Left colon (tissue), 2 donors: ENCODE measurements around the gene TCIRG1. TPM values are rescaled to one million over a fixed set of nuclear protein-coding genes. Genes with fewer than 3 reads are reported as not detected.
A peak's percentile ranks its signal among the peaks of the same experiment; 100 is the strongest.
"Not testable (repeated sequence)": the region's sequence is repeated elsewhere in the genome, so short reads cannot be mapped to it uniquely, and the experiment has no call there.

Source experiments
- ATAC-seq: fragments of 200-7000 bp; cut with Tn5 transposase; one replicate; pipeline ENCODE4 v1.9.1; 2020; ENCODE audit warnings: mild to moderate bottlenecking, moderate library complexity
- DNase-seq, 2 donors: peaks; one replicate each; pipeline ENCODE4 v3.0.0-alpha.2; 2020
- intact Hi-C, 2 donors: fragments of 100-400 bp; cut with DNase I in 1 of 2; cut with micrococcal nuclease in 1 of 2; formaldehyde crosslinking; loops; one replicate each; pipeline versions ENCODE4 v1.11.2 to v1.14.0; 2022; cut with DNase I, micrococcal nuclease
- total RNA-seq, 2 donors: library from RNA; stranded (reverse); fragmentation: NEBNext Ultra II Directional; extraction: Animal tissue kit (Norgen Biotek cat#: 25700); gene quantifications; one replicate each; pipeline ENCODE4 v1.2.1, GENCODE V29; 2021
- donor health status: DM: no; HTN: no; CAD: no.
- donor health status: DM: yes; HTN: yes; CAD: no.

Gene TCIRG1
- total RNA-seq, 2 donors from 2014 or later: 140 to 156 TPM

DNA sequence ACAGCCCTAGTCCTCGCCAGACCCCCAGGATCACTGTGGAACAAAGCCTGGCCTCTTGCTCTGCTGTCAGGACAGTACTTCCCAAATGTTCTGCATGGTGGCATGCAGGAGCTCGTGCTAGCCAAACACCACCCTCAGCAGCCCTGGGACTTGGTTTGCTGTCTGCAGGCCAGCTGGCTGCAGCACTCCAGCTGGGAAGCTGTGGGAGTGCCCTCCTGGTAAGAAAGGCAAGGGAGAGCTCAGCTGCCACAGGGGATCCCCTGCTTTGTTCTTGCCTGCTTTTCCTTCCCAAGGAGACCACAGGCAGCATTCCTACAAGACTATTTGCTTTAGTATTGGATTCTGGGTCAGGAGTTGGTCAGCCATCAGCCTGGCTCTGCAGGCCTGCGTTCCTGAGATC lies 27.9 kb downstream of the TCIRG1 start:
- DNase-seq (no peak), ATAC-seq (no peak)
- intact Hi-C loops: no loop called here

DNA sequence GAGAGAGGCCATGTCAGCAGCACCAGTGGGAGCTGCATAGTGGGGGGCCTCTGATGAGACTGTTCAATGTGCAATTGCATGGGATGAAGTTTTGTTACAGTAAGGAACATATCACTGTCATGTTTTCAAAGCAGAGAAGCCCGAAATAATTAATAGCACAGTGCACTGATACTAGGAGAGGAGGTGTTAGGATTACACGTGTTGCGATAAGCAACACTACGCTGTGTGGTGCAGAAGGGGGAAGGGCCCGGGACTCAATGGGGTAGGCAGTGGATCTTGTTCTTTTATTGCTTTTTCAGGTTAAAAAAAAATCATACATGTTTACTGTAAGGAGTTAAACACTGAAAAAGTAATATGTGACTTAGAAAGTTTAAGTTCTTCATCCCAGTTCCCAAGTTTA lies 29.2 kb downstream of the TCIRG1 start:
- ATAC-seq: no peak
- intact Hi-C loops: no loop called here

DNA sequence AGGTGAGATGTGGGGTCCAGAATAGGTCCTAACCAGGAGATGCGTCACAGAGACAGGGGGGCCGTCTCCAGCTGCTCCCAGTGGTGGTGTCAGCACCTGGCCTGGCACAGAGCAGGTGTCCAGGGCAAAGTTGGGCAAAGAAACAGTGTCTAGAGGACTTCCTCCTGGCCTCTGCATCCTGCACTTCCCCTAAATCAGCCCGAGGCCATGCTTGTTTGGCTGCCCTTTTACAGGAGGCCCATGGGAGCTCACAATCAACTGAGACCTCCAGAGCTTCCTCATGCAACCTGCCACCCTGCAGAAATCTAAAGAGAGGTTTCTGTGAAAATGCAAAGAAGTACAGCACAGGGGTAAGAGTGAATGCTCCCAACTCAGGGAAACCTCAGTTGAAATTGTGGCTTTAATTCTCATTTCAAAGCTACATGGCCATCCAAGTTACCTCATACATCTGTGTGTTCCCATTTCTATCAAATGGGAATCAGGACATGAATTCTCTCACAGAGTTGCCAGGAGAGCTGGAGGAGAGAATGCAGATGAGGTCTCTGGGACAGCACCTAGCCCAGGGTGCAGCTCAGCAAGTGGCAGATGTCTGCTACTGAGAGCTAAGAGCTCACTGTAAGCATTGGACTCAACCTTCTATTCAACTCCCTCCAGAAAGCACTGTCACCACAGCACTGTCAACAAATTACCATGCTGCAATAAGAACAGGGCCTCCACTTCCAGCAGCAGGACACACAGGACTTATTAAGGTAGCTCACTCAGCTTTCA lies 32.6 kb downstream of the TCIRG1 start:
- intact Hi-C loops: loop anchor here in 1 of 2 donors (10.0 kb wide), 1 partner anchor 133 kb away; no protein-coding TSS in a partner anchor
- no peak for ATAC-seq
- no peak for DNase-seq

More for the DNA sequence above, 29.2 kb downstream of the TCIRG1 start:
- no peak for DNase-seq

DNA sequence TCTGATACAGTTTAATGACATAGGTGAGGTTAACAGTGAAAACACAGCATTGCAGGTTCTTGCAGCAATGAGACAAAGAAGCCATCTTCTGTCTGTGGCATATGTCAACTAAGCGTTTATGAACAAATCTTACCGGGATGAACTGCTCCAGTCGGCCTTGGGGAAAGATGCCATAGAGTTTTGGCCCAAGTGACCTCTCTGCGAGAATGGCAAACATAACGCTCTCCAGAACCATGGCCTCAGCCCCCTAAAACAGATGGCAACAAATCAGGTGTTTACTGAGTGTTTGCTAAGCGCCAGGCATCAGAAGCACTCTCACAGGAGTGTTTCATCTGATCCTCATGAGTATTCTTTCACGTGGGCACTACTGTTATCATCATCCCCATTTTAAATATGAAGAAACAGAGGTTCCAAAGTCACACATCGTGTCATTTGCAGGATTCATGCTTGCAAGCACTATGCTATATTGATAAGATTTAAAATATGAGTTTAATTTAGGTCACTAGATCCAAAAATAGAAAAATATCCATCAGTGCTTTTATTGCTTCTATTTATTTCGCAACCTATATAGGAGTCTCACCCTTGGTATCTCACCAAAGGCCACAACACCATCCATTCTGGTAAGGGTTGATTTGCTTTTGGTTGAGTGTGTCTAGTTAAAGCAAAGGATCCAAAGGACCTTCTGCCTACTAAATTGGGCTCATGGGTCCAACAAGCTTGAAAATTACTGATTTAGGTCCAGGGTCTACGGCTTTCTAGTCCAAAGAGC lies 35.9 kb downstream of the TCIRG1 start:
- DNase-seq: no peak
- no peak for ATAC-seq
- intact Hi-C loops: loop anchor here in 1 of 2 donors (10.0 kb wide), 1 partner anchor 130 kb away; no protein-coding TSS in a partner anchor

DNA sequence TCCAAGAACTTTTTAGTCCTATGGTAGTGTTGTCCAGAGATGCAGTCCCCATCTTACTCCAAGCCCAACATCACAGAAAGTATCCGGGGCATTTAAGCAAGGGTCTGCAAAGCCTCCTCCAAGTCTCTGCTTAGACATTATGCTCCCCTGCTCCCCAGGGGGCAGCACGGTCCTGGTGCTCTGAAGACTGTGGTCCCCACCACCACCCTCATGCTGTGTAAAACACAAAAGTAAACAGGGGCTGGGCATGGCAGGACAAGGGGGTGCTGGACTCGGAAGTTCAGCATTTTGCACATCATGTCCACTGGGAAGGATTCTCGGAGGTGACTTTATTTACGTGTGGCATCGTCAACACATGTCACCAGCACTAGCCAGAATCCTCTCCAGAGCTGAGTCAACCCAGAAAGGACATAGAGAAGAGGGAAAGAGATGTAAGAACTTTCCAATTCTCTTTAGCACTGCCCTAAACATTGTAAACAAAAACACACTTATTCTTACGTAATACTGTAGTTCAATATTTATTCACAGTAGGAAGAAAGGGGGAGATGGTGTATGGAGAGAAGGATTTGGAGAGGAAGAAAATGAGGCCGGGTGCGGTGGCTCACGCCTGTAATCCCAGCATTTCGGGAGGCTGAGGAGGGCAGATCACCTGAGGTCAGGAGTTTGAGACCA lies 37.7 kb downstream of the TCIRG1 start:
- intact Hi-C loops: loop anchor here in 1 of 2 donors (10.0 kb wide), 1 partner anchor 128 kb away; no protein-coding TSS in a partner anchor
- peak in 1 of 2 donors; percentile 23 for DNase-seq
- ATAC-seq: peak; percentile 62

DNA sequence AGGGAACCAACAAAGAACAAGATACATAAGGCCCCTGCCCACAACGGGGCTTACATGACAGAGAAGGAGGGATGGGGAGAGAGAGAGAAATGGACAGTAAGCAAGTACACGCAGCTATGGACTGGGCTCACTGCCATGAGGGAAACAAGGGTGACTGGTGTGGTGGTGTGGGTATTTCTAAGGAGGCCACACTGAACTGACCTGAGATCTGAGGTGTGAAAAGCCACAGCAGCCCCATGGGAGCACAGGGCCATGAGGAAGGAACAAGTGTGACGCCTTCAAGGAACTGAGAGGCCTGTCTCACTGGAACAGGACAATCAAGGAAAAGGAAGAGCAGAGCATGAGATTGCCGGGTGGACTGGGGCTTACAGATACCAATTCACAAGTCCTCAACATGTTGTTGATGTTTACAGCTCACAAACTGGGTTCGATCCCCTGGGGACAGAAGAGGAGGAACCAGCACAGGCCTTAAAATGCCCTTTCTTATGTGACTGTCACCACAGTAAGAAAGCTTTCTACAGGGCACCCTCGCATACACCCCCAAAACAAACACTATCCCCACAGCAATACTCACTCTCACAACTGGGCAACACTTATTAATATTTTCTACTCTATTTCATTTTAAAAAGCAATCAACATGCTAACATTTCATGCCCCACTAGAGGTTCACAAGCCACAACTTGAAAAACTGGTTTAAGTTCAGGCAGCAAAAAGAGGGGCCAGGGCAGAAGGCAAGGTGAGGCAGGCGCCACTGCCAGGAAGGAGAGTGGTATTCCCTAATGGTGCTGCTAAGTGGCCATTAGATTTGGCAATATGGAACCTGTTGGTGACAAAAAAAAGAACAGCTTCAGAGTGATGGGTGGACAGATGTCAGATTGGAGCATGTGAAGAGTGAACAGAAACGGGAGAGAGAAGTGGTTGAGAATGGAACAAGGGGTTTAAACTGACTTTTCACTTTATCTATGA lies 39.1 kb downstream of the TCIRG1 start:
- intact Hi-C loops: loop anchor here in 1 of 2 donors (10.0 kb wide), 1 partner anchor 127 kb away; no protein-coding TSS in a partner anchor
- DNase-seq: no peak
- peak; percentile 20 for ATAC-seq

DNA sequence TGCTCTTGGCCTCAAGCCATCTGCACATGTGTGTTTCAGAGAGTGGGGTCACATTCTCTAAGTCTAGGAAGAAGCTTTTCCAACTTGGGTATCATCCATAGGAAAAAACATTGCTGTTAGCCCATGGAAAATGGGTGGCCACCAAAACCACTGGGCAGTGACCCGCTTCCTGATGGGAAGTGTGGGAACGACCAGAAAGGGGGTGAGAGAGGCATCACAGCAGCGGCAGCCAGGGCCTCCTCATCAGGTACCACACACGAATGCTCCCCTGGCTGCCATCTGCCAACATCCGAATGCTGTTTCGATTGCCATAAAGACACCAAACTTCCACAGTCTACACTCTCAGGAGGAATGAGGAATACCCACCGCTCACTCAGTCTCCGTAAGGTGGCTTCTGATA lies 42.0 kb downstream of the TCIRG1 start:
- DNase-seq (no peak), ATAC-seq (no peak)
- intact Hi-C loops: no loop called here

DNA sequence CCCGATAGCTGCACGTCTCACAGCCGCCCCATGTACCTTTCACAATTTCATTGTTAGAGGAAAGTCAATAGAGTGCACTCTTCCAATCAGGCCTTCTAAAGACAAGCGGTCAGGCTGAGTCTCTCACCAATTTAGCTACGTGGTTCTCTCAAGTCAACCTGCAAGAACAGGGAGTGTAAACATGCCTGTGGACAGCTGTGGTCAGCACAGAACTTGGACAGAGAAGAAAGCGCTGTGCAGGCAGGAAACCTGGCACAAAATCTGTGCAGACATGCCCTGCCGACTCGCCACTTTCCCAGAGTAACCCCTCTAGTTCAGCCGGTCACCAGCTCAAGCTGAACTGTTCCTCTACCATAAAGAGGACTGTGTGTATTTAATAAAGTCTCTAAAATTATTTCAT lies 42.9 kb downstream of the TCIRG1 start:
- intact Hi-C loops: no loop called here
- ATAC-seq: no peak

DNA sequence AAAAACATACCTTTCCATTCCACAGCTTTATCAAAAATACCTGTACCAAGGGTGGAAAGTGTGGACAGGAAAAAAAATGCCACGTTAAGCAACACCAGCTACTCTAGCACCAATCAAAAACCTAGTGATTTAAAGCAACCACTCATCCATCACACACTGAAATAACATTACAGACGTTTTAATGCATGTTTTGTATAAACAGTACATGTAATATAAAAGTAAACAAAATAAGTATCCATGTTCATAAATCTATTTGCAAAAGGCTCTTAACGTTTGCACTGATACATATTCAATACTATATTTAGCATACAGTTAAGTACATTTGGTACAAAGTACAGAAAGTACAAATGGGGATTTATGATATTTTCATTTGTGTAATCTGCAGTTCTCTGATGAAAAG lies 43.7 kb downstream of the TCIRG1 start:
- intact Hi-C loops: no loop called here
- no peak for ATAC-seq
- DNase-seq: no peak

More for the DNA sequence above, 42.9 kb downstream of the TCIRG1 start:
- DNase-seq: no peak

DNA sequence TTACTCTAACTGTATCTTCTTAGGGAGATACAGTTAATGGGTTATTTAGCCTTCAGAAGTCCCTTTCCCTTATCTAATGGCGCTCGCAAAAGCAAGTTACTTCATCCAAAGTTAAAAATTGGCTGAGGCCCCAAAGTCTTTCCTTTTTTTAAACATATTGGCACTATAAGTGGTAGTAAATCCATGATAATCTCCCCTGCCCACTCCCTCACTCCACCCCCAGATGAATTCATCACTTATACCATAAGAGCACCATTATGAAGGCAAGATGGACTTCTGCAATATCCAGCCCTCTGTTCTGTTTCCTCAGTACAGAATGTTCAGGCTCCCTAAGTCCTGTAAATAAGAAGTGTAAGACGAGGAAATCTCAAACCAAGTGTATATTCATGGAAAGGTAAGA lies 44.7 kb downstream of the TCIRG1 start:
- DNase-seq (no peak), ATAC-seq (no peak)
- intact Hi-C loops: no loop called here

DNA sequence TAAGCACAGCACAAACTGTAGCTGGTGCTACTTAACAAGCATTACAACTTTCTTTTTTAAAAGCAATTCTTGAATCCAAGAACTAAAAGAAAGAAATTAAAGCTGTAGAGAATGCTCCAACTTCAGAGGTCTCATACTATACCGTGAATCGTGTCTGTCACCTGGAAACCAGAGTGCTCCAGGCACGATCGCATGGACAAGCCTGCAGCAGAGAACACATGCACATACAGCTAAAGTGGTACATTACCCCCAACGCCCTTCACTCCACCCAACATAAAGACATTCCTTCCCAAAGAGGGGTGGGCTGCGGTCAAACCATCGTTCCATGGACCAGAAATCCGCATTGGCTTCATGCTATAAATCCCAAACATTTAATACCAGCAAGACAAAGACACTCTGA lies 50.9 kb downstream of the TCIRG1 start:
- ATAC-seq (peak; percentile 44), DNase-seq (no peak)
- intact Hi-C loops: no loop called here

DNA sequence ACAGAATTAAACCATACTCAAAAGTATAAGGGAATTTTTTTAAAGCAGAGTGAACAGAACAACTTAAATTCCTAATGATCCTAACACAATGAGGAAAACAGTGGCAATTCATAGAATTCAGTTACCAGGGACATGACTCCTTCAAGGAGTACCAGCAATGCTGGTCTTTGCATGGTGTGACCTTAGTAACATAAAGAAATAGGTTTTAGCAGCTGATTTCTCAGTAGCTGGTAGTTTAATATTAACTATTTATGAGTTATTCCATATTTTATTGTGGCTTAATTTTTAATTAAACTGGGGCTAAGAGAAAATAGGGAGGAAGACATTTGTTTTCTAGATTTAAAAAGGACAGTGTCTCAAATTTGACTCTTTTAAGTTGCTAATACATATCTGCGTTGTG lies 51.5 kb downstream of the TCIRG1 start:
- DNase-seq (no peak), ATAC-seq (peak; percentile 53)
- intact Hi-C loops: no loop called here

DNA sequence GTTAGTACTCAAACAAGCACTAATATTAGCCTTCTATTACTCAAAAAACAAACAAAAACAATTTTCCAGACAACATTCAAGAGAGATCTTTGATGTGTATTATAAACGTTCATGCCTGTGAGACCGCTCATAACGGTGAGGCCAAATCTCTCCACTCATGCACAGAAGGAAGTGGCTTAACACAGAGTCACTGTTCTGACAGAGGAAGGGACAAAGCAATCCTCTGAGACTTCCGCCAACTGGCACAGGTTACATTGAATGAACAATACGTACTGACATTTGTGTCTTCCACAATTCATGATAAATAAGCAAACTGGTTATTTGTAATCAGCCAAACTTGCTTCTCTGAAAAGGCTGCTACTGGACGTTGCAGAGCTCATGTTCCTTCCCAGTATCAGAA lies 51.9 kb downstream of the TCIRG1 start:
- intact Hi-C loops: no loop called here
- DNase-seq (peak; percentile 27 to 46), ATAC-seq (peak; percentile 92)

DNA sequence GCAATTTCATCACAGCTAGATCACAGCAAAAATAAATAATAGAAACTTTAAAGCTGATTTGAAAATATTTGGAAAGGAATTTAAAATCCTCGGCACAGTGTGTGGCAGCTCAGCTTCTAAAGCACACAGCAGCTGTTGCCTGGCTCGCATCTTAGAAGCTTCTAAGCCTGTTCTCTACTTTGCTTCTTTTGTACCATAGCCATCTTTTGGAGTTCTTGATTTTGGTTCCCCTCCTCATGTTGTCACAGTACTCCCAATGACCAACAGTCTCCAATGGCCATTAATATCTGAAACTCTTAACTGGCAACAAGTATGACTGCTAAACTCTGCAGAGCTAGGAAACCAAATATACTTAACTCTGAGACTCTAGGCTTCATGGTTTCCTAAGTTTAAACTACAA lies 53.6 kb downstream of the TCIRG1 start:
- no peak for DNase-seq
- intact Hi-C loops: no loop called here
- ATAC-seq: no peak

DNA sequence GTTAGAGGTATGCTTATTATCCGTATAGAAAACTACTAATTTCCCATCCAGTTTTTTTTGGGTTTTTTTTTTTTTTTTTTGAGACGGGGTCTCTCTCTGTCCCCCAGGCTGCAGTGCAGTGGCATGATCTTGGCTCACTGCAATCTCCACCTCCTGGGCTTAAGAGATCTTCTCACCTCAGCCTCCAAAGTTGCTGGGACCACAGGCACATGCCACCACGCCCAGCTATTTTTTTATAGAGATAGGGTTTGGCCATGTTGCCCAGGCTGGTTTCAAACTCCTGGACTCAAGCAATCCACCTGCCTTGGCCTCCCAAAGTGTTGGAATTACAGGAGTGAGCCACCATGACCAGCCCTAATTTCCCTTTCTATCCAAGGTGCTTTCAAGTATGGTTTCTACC lies 54.1 kb downstream of the TCIRG1 start:
- ATAC-seq, DNase-seq, intact Hi-C loops: not testable (repeated sequence)

DNA sequence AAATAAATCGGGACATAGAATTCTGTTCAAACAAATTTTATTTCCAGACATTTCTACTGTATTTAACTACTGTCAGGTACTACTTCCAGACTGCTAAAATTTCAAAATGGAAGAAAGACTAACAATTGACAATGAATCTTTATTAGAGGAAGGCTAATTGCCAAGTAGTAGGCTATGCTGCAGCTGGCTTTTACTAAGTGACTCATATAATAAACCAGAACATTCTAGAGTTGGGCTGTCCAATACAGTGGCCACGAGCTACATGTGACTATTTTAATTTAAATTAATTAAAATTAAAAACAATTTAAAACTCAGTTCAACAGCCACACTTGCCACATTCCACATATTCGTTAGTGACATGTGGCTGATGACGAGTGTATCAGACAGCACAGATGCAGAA lies 54.7 kb downstream of the TCIRG1 start:
- ATAC-seq: no peak
- intact Hi-C loops: no loop called here
- DNase-seq: no peak

DNA sequence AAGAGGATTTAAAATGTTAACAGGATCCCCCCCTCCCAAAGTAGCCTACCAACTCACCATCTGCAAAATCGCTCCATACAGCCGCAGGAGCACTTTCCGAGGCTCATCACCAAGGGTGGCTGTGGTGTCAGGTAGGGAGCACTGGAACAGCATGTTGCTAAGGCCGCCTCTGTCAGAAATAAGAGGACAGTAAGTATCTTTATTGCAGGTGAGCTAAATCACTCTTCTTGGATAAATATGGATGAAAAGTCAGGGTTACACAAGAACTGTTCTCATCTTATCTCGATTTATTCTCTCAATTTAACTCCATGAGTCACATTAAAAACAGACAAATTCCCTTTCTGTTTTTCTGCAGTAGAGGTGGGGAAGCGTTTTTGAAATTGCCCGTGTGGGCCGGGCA lies 58.1 kb downstream of the TCIRG1 start:
- peak; percentile 47 for ATAC-seq
- no peak for DNase-seq
- intact Hi-C loops: no loop called here

DNA sequence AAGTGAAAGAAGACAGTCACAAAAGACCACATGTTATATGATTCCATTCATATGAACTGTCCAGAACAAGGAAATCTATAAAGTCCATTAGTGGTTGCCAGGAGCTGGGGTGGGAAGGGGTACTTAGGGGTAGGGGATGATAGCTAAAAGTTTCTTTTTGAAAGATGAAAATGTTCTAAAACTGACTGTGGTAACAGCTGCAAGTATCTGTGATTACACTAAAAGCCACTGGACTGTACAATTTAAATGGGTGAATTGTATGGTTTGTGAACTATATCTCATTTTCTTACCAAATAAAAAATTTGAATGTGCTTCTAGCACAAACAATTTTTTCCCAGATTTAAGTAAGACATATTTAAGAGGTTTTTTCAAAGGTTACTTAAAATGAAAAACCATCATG lies 60.2 kb downstream of the TCIRG1 start:
- DNase-seq: no peak
- ATAC-seq: peak; percentile 21
- intact Hi-C loops: no loop called here
